ENCODE measurements around the gene CCDC93.

CCDC93 gene

DNA sequence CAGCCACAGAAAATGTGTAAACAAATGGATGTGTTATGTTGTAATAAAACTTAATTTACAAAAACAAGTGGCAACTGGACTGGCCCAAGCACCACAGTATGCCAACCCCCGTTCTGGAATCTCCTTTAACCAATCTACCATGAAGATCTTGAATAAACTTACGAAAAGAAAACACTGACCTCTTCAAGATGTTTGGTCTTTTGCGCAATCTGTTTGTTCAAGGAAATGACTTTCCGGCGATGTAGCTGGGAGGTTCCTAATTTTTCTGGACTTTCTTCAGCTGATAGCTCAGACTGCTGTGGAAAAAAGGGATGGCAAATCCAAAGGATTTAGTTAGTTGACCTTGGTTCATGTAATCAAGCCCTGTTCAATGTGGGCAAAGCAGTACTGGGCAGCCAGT, 55.7 kb downstream of the CCDC93 start:
- DNase-seq (ENCODE audit: extremely low read depth in 1 of 2, low read depth in 1 of 2): no peak

DNA sequence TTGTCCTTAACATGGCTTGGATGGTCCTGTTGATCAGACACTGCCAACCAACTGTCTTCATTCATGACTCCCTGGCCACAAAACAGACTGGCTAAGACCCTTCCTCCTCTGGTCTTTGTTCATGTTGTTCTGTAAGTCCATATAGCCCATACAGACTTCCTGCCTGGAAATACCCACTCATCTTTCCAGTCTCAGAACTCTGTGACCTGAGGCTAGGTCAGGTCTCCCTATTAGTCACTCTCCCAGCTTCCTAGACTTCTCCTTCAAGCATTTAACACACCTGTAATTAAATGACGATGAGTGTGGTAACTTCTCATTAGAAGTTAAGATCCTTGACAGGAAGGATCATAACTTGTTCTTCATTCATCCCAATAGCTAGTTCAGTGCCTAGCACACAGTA, 56.3 kb downstream of the CCDC93 start:
- no peak for DNase-seq (ENCODE audit: extremely low read depth in 1 of 2, low read depth in 1 of 2)

DNA sequence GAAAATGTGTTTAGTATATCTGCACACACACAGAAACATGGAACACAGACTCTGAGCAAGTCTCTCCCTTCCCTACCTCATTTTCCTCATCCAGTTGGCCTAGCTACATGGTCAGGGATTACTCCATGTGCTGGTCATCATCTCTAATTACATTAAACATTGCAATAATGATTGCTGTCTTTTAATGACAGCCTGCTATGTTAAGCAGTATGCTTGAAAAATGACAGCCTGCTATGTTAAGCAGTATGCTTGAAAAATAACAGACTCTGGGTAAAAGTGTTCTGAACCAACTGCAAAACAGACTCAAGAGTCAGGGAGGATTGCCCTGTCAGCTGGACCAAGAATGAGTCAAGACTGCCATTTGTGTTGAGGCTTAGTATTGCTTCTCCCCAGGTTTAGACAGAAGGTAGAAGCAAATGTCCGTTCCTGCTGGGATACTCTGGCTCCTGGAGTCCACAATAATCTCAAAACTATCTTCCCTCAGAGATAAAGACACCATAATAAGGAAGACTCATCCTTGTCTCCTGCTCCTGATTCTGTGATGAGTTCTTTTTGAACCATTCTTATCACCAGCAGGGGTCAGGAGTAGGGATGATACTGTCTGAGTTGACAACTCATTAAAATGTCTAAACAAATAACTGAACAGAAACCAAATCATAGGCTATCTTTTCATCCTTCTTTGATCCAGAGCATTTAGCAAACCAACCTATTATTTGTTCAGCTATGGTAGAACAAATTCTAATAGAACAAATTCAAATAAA, 57.7 kb downstream of the CCDC93 start:
- no peak for DNase-seq (ENCODE audit: extremely low read depth in 1 of 2, low read depth in 1 of 2)

DNA sequence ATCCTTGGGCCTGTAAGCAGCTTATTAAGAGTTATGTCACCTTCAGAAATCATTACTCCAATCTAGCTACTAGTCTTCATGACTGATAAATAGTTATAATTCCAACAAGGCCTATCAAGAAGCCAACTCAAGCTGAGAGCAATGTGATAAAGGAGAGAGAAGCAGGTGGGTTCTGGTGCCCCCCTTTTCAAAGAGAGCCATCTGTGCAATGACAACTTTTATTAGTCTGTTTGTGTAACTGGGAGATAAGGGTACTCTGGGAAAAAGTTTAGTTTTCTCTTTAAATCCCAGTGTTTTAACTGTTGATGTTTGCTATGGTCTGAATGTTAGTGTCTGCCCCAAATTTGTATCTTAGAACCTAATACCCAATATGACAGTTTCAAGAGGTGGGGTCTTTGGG, 60.6 kb downstream of the CCDC93 start:
- no peak for DNase-seq (ENCODE audit: extremely low read depth in 1 of 2, low read depth in 1 of 2)

DNA sequence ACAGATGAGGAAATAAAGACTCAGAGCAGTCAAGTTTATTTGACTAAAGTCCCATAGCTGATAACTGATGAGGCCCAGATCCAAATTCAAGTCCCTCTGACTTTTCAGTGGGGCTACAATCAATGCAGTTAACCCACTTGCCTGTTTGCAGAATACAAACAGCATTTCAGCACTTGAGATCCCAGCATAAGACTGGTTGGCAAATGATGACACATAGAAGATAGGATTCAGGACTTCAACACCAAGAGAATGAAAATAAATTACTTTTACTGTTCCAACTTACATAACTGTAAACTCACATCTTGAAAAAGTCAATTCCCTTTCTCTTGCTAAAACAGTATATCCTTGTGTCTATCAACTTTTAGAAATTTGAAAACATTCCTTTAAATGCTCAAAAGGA, 61.2 kb downstream of the CCDC93 start:
- no peak for DNase-seq (ENCODE audit: extremely low read depth in 1 of 2, low read depth in 1 of 2)

DNA sequence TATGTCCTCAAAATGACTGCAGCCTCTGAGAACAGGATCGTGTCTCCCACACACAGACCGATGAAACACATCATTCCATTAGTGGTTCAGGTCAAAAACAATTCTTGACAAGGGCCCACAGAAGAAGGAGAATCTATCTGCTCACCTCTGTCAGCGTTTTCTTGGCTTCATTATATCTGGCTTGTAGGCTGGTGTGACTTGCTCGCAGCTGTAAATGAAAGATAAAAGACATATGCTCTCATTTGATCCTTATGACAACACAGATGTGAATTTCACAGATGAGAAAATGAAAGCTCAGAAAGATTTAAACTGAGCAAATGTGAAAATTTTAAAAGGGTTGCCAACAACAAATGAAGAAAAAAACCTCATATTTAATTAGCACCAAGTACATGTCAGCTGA, 61.6 kb downstream of the CCDC93 start:
- DNase-seq (ENCODE audit: extremely low read depth in 1 of 2, low read depth in 1 of 2): no peak

DNA sequence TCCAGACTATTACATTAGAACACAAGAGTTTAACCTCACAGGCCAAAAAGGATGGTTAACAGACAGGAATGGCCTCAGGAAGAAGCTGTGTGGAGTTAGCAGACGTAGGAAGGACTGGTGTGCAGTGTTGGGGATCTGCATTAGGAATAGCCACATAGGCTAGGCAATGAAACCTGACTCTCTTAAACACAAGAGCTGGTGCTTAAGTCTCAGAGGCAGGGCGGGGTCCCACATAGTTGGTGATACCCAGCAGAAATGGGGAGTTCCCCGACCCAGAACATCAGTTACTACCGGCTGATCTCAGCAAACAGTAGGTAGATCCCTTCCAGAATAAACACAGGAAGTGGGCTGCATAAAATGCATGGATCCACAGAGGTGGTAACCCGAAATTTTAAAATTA, 64.1 kb downstream of the CCDC93 start:
- no peak for DNase-seq (ENCODE audit: extremely low read depth in 1 of 2, low read depth in 1 of 2)

DNA sequence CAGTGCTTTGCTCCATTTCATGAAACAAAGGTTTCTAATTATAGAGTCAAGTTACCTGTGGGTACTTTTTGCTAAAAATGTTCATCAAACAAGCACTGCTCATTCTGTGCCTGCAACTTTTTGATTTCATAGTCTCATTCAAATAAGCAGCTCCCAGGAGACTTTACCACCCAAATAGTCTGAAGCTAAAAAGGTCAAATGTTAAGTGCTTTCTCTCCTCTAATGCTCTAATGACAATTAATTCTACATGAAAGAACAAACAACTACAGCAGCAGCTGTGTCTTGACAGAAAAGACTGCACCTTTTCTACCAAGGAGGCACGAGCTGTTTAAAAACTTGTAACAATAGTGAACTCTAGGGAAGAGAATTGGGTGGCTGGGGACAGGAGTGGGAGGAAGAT, 65.3 kb downstream of the CCDC93 start:
- DNase-seq (ENCODE audit: extremely low read depth in 1 of 2, low read depth in 1 of 2): no peak

DNA sequence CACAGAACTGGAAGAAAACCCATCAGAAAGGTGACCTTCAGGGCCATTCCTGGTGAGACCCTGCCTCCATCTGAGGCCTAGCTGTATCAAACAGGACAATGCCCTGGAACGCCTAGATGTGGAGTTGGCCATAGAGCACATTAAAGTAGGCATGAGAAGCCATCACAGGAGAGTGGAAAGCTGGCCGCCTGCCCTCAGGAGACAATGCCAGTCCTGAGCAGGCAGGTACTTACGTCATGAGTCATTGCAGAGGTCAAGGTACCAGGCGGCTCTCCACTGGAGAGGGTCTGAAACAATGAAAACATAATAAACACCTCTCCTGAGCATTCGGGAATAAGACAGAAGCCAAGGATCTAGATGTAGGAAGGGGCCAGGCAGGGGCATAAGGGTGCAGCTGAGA, 68.6 kb downstream of the CCDC93 start:
- DNase-seq (ENCODE audit: extremely low read depth in 1 of 2, low read depth in 1 of 2): no peak

DNA sequence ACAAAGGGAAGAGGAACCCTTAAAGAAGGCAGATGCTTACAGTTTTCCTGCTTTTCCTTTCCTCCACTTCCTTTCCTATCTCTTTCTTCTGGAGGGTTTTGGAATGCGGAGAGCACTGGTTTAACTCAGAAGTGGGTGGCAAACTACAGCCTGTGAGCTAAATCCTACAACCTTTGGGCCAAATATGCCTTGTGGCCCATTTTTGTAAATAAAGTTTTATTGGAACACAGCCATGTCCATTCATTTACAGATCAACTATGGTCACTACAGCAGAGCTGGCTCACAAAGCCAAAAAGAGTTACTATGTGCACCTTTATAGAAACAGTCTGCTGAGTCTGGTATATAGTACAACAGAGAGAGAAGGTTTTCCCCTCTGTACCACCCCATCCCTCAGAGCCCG, 69.1 kb downstream of the CCDC93 start:
- no peak for DNase-seq (ENCODE audit: extremely low read depth in 1 of 2, low read depth in 1 of 2)

DNA sequence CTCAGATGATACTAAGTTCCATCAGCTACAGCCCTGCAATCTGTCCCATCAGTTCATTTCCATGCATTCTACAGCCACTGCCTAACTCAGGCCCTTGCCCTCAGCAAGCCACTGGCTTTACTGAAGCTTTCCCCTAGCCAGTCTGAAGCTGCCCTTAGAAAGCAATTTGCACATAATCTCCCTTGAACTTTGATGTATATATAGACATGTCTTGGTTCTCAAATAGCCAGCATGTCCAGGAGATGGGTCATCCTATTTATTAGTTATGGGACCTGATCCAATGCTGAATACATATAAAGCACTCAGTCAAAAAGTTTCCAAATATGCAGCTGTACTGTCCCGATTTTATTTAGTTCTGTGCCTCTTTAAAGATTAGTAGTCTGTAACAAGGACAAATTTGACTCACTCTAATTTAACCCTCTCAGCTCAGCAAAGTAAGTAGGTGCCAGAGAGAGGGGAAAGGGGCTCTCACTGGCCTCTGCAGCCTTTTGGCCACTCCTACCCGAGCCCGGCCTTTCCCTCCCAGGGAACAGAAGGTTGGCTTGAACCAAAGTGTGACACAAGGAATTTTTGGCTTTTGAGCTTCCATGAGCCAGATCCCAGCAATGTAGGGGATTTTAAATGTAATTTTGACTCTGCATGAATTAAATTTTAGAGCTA, 70.7 kb downstream of the CCDC93 start:
- no peak for DNase-seq (ENCODE audit: extremely low read depth in 1 of 2, low read depth in 1 of 2)

DNA sequence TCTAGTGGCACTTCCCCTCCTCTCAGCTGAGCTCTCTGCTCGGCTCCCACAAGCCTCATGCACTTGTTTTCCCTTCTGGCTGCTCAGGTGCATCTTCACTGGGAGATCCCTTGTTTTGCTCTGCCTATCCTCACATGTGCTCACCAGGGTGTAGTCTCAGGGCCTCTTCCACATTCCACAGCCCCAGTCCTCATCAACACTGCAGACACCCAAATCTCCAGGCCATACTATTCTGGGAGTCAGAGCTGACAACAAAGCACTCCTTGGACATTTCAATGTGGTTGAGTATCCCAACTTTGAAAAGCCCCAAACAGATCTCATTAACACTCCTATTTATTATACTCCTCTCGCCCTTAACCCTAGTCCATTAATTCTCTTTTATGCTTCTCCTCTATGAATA, 71.3 kb downstream of the CCDC93 start:
- no peak for DNase-seq (ENCODE audit: extremely low read depth in 1 of 2, low read depth in 1 of 2)

DNA sequence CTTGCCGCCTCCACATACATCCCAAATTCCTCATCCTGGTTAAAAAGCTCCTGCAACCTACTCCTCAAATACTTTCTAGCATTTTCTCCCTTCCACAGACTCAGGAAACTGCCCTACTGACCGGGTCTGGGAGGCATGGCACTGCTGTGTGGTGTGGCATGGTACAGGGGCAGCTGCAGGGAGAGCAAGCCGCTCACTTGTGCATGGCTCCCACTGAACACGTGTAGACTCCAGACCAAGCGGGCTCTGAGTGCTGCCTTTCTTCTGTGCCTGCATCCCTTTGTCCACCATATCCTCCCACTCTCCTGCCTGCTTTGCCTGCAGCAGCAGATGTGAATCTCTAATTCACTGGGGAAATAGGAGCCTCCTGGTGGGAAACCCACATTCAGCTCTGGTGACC, 72.2 kb downstream of the CCDC93 start:
- no peak for DNase-seq (ENCODE audit: extremely low read depth in 1 of 2, low read depth in 1 of 2)

DNA sequence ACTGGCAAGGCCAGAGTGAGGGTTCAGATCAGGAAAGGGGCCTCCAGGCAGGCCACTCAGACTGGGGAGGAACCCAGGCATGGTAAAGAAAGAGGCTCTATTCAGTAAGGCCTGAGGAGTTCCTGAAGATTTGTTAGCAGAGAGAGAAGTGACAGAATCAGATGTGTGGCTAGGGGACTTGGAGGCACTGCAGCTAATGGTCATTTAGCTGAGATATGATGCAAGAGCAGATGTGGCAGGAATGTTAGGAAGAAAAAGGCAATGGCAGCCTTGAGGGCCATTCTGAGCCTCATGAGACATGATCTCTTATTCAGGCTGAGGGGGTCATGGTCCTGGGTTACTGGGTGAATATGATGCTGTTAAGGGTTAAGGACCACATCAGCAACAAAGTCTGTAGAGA, 73.4 kb downstream of the CCDC93 start:
- no peak for DNase-seq (ENCODE audit: extremely low read depth in 1 of 2, low read depth in 1 of 2)

DNA sequence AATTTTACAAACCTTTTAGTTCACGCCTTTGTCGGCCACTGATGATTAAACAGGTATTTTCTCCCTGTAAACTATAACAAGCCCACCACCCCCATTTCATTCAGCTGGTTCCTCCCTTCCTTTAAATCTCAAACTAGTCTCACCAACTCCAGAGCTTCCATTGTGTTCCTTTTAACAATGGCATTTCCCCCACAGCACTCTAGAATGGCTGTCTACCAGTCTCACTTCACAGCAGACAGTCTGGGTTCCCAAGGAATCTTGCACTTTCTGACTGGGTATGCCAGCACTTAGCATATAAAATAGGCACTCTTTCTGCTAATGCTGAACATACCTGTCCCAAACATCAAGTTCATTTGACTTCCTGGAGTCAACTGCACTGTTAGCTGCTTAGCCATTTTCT, 75.3 kb downstream of the CCDC93 start:
- no peak for DNase-seq (ENCODE audit: extremely low read depth in 1 of 2, low read depth in 1 of 2)

DNA sequence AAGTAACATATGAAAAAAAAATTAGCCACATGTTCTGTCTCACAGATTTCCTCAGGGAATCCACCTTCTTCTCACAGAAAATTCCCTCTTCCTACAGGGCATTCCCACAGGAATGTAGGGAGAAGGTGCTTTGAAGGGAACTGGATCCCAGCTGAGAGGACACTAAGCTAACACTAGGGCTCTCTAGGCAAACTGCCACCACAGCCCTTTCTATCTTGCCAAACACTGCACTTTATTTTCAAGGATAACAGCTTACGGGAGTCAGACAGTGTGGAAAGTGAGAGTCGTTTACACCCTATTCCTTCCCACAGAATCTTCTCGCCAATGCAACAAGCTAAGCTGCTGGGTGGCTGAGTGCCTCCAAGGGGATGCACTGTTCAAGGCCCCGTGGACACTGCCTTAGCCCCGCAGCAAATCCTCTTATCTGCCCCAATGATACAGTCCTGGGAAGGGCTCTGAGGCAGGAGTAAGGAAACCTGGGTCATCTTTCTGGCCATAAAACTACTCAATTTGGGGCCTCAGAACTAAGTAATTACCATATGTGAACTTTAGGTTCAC, 76.9 kb downstream of the CCDC93 start:
- no peak for DNase-seq (ENCODE audit: extremely low read depth in 1 of 2, low read depth in 1 of 2)

DNA sequence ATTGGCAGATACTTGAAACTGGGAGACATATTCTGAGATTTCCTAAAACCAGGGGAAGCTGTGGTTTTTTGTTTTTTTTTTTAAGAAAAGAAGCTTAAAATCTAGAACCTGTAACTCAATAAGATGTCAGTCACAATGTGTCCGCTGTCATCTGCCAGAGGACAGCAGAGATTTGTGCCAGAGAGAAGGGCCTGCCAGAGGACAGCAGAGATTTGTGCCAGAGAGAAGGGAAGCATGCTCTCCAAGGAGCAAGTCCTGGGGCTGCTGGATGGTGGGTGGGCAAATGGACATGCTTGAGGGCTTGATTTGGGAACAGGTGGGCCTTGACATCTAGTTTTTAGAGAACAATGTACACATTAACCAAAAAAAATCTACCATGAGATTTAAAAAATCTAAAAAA, 77.9 kb downstream of the CCDC93 start:
- no peak for DNase-seq (ENCODE audit: extremely low read depth in 1 of 2, low read depth in 1 of 2)

DNA sequence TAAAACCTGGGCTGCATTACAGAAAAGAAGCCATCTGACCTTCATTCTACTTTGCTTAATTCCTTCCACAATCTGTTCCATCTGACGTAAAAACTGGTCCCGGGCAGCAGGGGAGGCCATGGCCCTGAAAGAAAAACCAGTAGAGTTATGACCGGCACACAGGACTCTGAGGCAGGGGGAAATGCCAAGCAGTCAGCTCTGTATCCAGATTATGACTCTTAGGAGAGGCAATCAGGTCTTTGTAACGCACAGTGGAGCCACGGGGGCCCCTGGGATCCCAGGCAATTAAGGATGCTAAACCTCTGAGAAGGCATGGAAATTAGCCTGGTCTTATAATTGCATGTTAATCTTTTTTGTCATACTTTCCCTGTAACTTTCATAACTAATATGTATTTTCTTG, 78.4 kb downstream of the CCDC93 start:
- no peak for DNase-seq (ENCODE audit: extremely low read depth in 1 of 2, low read depth in 1 of 2)

DNA sequence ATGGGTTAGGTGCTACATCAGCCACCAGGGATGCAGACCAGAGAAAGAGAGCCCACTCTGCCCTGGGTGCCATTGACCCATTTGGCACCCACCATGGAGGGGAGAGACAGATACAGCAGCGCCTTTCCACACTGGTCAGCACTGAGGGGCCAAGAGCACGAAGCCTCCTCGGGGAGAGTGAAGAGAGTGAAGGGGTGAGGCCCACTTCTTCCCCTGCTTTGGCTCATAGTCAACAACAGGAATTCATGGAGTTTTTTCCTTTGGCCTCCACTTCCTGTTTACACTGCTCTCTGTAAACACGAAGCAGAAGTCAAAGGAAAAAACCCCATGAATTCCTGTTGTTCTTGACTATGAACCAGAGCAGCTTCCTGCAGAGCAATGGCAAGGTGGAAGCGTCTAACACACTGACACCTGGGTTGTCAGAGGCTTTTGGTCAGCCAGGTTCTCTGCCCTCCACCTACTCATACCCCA, 80.0 kb downstream of the CCDC93 start:
- no peak for DNase-seq (ENCODE audit: extremely low read depth in 1 of 2, low read depth in 1 of 2)

DNA sequence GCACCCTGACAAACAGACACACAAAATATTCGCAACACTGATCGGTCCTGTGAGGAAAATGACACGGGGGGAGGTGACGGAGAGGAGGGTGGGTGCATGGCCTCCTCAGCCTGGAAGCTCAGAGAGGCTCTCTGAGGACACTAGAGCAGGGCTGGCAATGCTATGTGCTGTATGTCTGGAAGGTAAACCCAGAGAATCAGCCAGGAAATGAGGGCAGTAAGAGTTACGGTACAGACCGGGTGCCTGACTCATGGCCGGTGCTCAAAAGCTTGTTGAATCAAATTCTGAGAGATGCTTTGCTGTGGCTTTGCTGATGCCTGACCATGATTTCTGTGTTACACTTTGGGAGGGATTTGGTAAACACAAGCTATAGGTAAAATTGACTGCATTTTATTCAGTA, 81.9 kb downstream of the CCDC93 start:
- no peak for DNase-seq (ENCODE audit: extremely low read depth in 1 of 2, low read depth in 1 of 2)

DNA sequence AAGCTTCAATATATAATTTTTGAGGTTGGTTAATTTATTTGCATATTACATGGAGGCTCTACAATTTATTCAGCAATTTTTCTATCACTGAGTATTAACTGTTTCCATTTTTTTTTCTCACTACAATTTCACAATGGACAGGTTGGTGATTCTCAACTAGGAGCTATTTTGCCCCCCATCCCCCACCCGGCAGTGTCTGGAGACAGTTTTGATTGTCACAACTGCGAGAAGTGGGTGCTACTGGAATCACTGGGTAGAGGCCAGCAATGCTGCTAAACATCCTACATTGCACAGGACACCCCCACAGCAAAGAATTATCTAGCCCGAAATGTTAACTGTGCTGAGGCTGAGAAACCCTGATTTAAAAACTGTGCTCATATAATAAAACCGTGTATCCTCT, 82.6 kb downstream of the CCDC93 start:
- DNase-seq (ENCODE audit: extremely low read depth in 1 of 2, low read depth in 1 of 2): no peak

DNA sequence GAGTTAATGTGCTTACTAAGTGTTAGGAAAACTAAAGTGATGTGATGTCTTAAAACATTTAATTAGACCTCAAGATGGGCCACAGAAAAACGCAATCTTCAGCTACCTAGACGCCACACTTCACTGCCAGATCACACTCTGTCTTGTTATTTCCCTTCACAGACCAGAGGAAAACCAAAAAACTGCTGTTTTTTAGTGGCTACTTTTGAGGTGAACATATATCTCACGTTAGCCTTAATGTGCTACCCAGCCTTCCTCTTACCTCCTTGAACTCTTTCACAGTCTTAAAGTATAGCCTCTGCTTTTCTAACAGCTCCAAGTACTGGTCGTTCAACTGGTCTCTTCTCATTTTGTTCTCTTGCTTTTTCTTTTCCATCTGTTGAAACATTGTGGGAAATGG, 83.1 kb downstream of the CCDC93 start:
- DNase-seq (ENCODE audit: extremely low read depth in 1 of 2, low read depth in 1 of 2): no peak
